ENCODE measurements around the gene LHFPL3. TPM values are rescaled to one million over a fixed set of nuclear protein-coding genes. Genes with fewer than 3 reads are reported as not detected.

LHFPL3 gene
- polyA plus RNA-seq, 1 donor from 2014 or later: 5.6 TPM

- Histone ChIP-seq H3K4me2 (ENCODE audit: low read length) (no peak overlapping the region), H2AFZ (ENCODE audit: low read depth, low read length) (no peak overlapping the region), H3K9ac (ENCODE audit: low read length) (no peak overlapping the region), H3K27ac (ENCODE audit: low read length) (no peak overlapping the region), H3K4me3 (ENCODE audit: low read length) (no peak overlapping the region), H3F3A (ENCODE audit: insufficient read depth, low read length, poor library complexity, severe bottlenecking) (no peaks in the 10 kb centered on the region), H3K27me3 (ENCODE audit: insufficient read depth, low read depth, low read length) (no peaks in the 10 kb centered on the region), H3K9me2 (ENCODE audit: insufficient read depth, low read length) (no peaks in the 10 kb centered on the region), H3K9me3 (ENCODE audit: low read length) (no peaks in the 10 kb centered on the region), H4K20me1 (ENCODE audit: insufficient read depth) (no peaks in the 10 kb centered on the region), H3K36me3 (ENCODE audit: insufficient read depth, low read length) (no peaks in the 10 kb centered on the region), H3K79me2 (replicated peaks; ENCODE audit: insufficient read depth, low read length) (no peaks in the 10 kb centered on the region)
- TF ChIP-seq RAD21 (conservative IDR thresholded peaks at IDR 0.05): no peak
- no peak for TF ChIP-seq TAF1 (IDR thresholded peaks at IDR 0.05; ENCODE audit: low read depth)
- no peak for TF ChIP-seq REST (IDR thresholded peaks at IDR 0.05; ENCODE audit: borderline replicate concordance)
- no peak for TF ChIP-seq EP300 (conservative IDR thresholded peaks at IDR 0.05; ENCODE audit: poor library complexity, severe bottlenecking)
- no peak for TF ChIP-seq POLR2AphosphoS5 (IDR thresholded peaks at IDR 0.05)
- TF ChIP-seq SMC3 (conservative IDR thresholded peaks at IDR 0.05; ENCODE audit: poor library complexity): no peak
- TF ChIP-seq EZH2 (IDR thresholded peaks at IDR 0.05; ENCODE audit: borderline replicate concordance, insufficient read depth, low read length, poor library complexity, severe bottlenecking): no peak
- TF ChIP-seq MXI1 (conservative IDR thresholded peaks at IDR 0.05; ENCODE audit: poor library complexity, severe bottlenecking): no peak
- TF ChIP-seq CTCF (IDR thresholded peaks at IDR 0.05; ENCODE audit: poor library complexity, severe bottlenecking): no peak
These were observed 445.4 kb downstream of the LHFPL3 start for GRCh38 chr7:104773796-104774195.

GRCh38 chr7:104775531-104775930 is 447.1 kb downstream of the LHFPL3 start:
- Histone ChIP-seq H3K4me2 (ENCODE audit: low read length) (no peak overlapping the region), H3K36me3 (ENCODE audit: insufficient read depth, low read length) (no peaks in the 10 kb centered on the region), H3F3A (ENCODE audit: insufficient read depth, low read length, poor library complexity, severe bottlenecking) (no peaks in the 10 kb centered on the region), H4K20me1 (ENCODE audit: insufficient read depth) (no peaks in the 10 kb centered on the region), H3K27me3 (ENCODE audit: insufficient read depth, low read depth, low read length) (no peaks in the 10 kb centered on the region), H3K9me3 (ENCODE audit: low read length) (no peaks in the 10 kb centered on the region), H3K9ac (ENCODE audit: low read length) (no peak overlapping the region), H3K4me3 (ENCODE audit: low read length) (no peak overlapping the region), H2AFZ (ENCODE audit: low read depth, low read length) (no peak overlapping the region), H3K9me2 (ENCODE audit: insufficient read depth, low read length) (no peaks in the 10 kb centered on the region), H3K79me2 (replicated peaks; ENCODE audit: insufficient read depth, low read length) (no peaks in the 10 kb centered on the region), H3K27ac (ENCODE audit: low read length) (no peak overlapping the region)
- no peak for TF ChIP-seq REST (IDR thresholded peaks at IDR 0.05; ENCODE audit: borderline replicate concordance)
- no peak for TF ChIP-seq CTCF (IDR thresholded peaks at IDR 0.05; ENCODE audit: poor library complexity, severe bottlenecking)
- no peak for TF ChIP-seq SMC3 (conservative IDR thresholded peaks at IDR 0.05; ENCODE audit: poor library complexity)
- no peak for TF ChIP-seq POLR2AphosphoS5 (IDR thresholded peaks at IDR 0.05)
- TF ChIP-seq EP300 (conservative IDR thresholded peaks at IDR 0.05; ENCODE audit: poor library complexity, severe bottlenecking): no peak
- TF ChIP-seq TAF1 (IDR thresholded peaks at IDR 0.05; ENCODE audit: low read depth): no peak
- TF ChIP-seq EZH2 (IDR thresholded peaks at IDR 0.05; ENCODE audit: borderline replicate concordance, insufficient read depth, low read length, poor library complexity, severe bottlenecking): no peak
- TF ChIP-seq RAD21 (conservative IDR thresholded peaks at IDR 0.05): no peak
- no peak for TF ChIP-seq MXI1 (conservative IDR thresholded peaks at IDR 0.05; ENCODE audit: poor library complexity, severe bottlenecking)
